ENCODE measurements around the gene CALML6.
"Not testable (repeated sequence)": the region's sequence is repeated elsewhere in the genome, so short reads cannot be mapped to it uniquely, and the experiment has no call there.

The CALML6 gene

GRCh38 chr1:1914971-1915692, at the start of gene CALML6:
TSS of gene CALML6 (plus strand) at chr1:1915260. CDS start at chr1:1915281, 21 bp downstream.
- no peak for DNase-seq

- DNase-seq = no peak
These were observed 47.9 kb upstream of the CALML6 start for GRCh38 chr1:1867164-1867563.

- no peak for DNase-seq
These were observed 45.6 kb upstream of the CALML6 start for GRCh38 chr1:1869469-1869868.

GRCh38 chr1:1872329-1872994, 42.6 kb upstream of the CALML6 start:
- no peak for DNase-seq

- DNase-seq = no peak
These were observed 41.9 kb upstream of the CALML6 start for GRCh38 chr1:1873186-1873585.

- DNase-seq = no peak
These were observed 40.2 kb upstream of the CALML6 start for GRCh38 chr1:1874901-1875300.

GRCh38 chr1:1875932-1876331, 39.1 kb upstream of the CALML6 start:
- DNase-seq = no peak

- DNase-seq = no peak
These were observed 38.6 kb upstream of the CALML6 start for GRCh38 chr1:1876335-1876930.

- no peak for DNase-seq
These were observed 37.1 kb upstream of the CALML6 start for GRCh38 chr1:1877865-1878436.

GRCh38 chr1:1879942-1880341, 35.1 kb upstream of the CALML6 start:
- no peak for DNase-seq

- DNase-seq = no peak
These were observed 34.3 kb upstream of the CALML6 start for GRCh38 chr1:1880617-1881312.

GRCh38 chr1:1881727-1882126, 33.3 kb upstream of the CALML6 start:
- peak; percentile 71 for DNase-seq

GRCh38 chr1:1883092-1883873, 31.8 kb upstream of the CALML6 start:
- no peak for DNase-seq

- not testable (repeated sequence) for DNase-seq
These were observed 31.2 kb upstream of the CALML6 start for GRCh38 chr1:1883890-1884289.

- peak; percentile 69 for DNase-seq
These were observed 25.8 kb upstream of the CALML6 start for GRCh38 chr1:1889090-1889750.

- DNase-seq = peak; percentile 66
These were observed 25.1 kb upstream of the CALML6 start for GRCh38 chr1:1889847-1890505.

GRCh38 chr1:1890506-1891348, 24.3 kb upstream of the CALML6 start, which contains the start of gene GNB1:
TSS of gene GNB1 (minus strand) at chr1:1891087. CDS start at chr1:1825453, 65,634 bp downstream.
- DNase-seq = peak; percentile 93

- DNase-seq = peak; percentile 98
These were observed 23.5 kb upstream of the CALML6 start for GRCh38 chr1:1891349-1892078.

- peak; percentile 79 for DNase-seq
These were observed 22.8 kb upstream of the CALML6 start for GRCh38 chr1:1892079-1892762.
